Hepatocyte (in vitro differentiated cells): ENCODE measurements around the gene MOBP. TPM values are rescaled to one million over a fixed set of nuclear protein-coding genes. Genes with fewer than 3 reads are reported as not detected.

ENCODE experiments used
- DNase-seq: peaks from one replicate; pipeline ENCODE4 v3.0.0-alpha.2; 2016; ENCODE audit warnings: low spot score
- H2AFZ ChIP-seq: fragments of 200-600 bp; sonication (generic); 2 replicates; pipeline ENCODE4 v1.6.0; 2016; ENCODE audit warnings: antibody characterized with exemption, mild to moderate bottlenecking
- H3K27ac ChIP-seq: fragments of 200-600 bp; sonication (generic); 2 replicates; pipeline ENCODE4 v1.5.1; 2016; ENCODE audit warnings: mild to moderate bottlenecking
- H3K27me3 ChIP-seq: fragments of 200-600 bp; sonication (generic); 2 replicates; pipeline ENCODE4 v1.6.1; 2016
- H3K36me3 ChIP-seq: fragments of 200-600 bp; sonication (generic); replicated peaks from 2 replicates; pipeline ENCODE4 v1.5.1; 2016; ENCODE audit warnings: low read depth; ENCODE audit not compliant: insufficient read depth
- H3K4me1 ChIP-seq: fragments of 200-600 bp; sonication (generic); 2 replicates; pipeline ENCODE4 v1.5.1; 2016; ENCODE audit warnings: mild to moderate bottlenecking, moderate library complexity; ENCODE audit not compliant: insufficient read depth
- H3K4me2 ChIP-seq: fragments of 200-600 bp; sonication (generic); 2 replicates; pipeline ENCODE4 v1.6.0; 2016
- H3K4me3 ChIP-seq: fragments of 200-600 bp; sonication (generic); 2 replicates; pipeline ENCODE4 v1.5.1; 2016; ENCODE audit warnings: mild to moderate bottlenecking
- H3K79me2 ChIP-seq: fragments of 200-600 bp; sonication (generic); 2 replicates; pipeline ENCODE4 v1.6.0; 2017; ENCODE audit warnings: mild to moderate bottlenecking
- H3K9me2 ChIP-seq: fragments of 200-600 bp; sonication (generic); replicated peaks from 2 replicates; pipeline ENCODE4 v1.6.0; 2017; ENCODE audit warnings: mild to moderate bottlenecking; ENCODE audit not compliant: insufficient read depth
- H3K9me3 ChIP-seq: fragments of 200-600 bp; sonication (generic); 2 replicates; pipeline ENCODE4 v1.5.1; 2016; ENCODE audit warnings: low read depth, mild to moderate bottlenecking
- H4K20me1 ChIP-seq: fragments of 200-600 bp; sonication (generic); 2 replicates; pipeline ENCODE4 v1.6.0; 2016; ENCODE audit warnings: mild to moderate bottlenecking; ENCODE audit not compliant: insufficient read depth, poor library complexity, severe bottlenecking
- CTCF ChIP-seq: fragments of 200-600 bp; sonication (generic); IDR thresholded peaks from 2 replicates; pipeline ENCODE4 v1.5.1; 2016; ENCODE audit warnings: antibody characterized with exemption, mild to moderate bottlenecking; ENCODE audit not compliant: poor library complexity
- EZH2 ChIP-seq: fragments of 200-600 bp; sonication (generic); IDR thresholded peaks from 2 replicates; pipeline ENCODE4 v1.6.1; 2016; ENCODE audit warnings: antibody characterized with exemption, mild to moderate bottlenecking, borderline replicate concordance
- EZH2phosphoT487 ChIP-seq: fragments of 200-600 bp; sonication (generic); IDR thresholded peaks from one replicate; pipeline ENCODE4 v1.6.1; 2018; ENCODE audit warnings: antibody characterized with exemption, mild to moderate bottlenecking, low read depth, moderate library complexity; ENCODE audit not compliant: unreplicated experiment, severe bottlenecking
- WGBS: methylation state at CpG from one replicate; pipeline ENCODE4 v1.1.6; 2016; ENCODE audit warnings: low lambda C conversion rate; ENCODE audit errors: missing lambda C conversion rate; 5-methylcytosine and 5-hydroxymethylcytosine counted together
- polyA plus RNA-seq: library from polyadenylated mRNA; unstranded; fragments of >200 nt; fragmentation: Nextera tagmentation; extraction: Ambion mirVana; gene quantifications from 2 replicates; pipeline ENCODE4 v1.2.1, GENCODE V29; 2016
- total RNA-seq: library from RNA; depleted of rRNA; stranded (reverse); fragments of >200 nt; gene quantifications from 2 replicates; pipeline ENCODE4 v1.2.3, GENCODE V29; 2014

Gene MOBP
- total and polyA plus RNA-seq, 2 experiments from 2014 or later: 0.10 to 0.17 TPM

DNA sequence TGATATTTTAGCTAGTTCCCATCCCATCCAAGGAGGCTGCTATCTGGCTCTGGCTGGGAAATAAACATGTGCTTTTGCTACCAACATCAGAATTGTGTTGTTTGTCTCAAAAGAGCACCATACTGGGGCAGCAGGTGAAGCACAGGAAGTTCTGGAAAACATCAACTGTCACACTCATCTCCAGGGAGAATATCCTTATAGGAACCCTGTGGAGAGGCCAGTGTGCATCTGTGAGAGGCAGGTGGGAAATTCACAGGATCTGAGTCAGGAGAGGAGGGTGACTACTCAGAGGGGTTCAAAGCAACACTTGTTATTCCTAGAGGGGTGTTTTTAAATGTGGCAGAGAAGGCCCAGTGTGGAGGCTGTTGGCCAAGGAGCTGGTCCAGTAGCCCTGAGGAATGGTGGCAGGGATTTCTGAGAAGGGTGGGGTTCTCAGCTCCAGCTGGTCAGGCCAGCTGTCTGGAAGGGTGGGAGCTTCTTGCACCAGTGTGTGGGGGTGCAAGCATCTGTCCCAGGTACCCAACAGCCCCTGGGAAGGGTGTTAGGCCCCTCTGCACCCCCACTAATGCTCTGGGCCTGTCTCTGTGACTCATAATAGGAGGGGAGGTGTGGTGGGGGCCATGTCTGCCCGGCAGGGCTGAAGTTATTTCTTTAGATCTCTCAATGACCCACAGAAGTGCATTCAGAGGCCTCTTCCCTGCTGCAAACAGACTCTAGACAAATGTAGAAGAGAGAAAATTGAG, 32.3 kb upstream of the MOBP start:
- H2AFZ ChIP-seq: no peak overlapping the region

GRCh38 chr3:39438880-39439279, 28.6 kb upstream of the MOBP start:
- Histone ChIP-seq H4K20me1 (no peaks in the 10 kb centered on the region), H3K4me2 (no peak overlapping the region), H3K27me3 (no peaks in the 10 kb centered on the region), H3K27ac (no peak overlapping the region), H3K9me2 (no peaks in the 10 kb centered on the region), H3K9me3 (no peaks in the 10 kb centered on the region), H3K4me3 (no peak overlapping the region), H2AFZ (no peak overlapping the region), H3K79me2 (no peaks in the 10 kb centered on the region), H3K4me1 (no peaks in the 10 kb centered on the region), H3K36me3 (no peaks in the 10 kb centered on the region)
- DNase-seq: no peak
- TF ChIP-seq EZH2 (no peak), CTCF (no peak), EZH2phosphoT487 (no peak)
- WGBS: 61% methylated on average over 4 of the region's 4 CpGs

More for the DNA sequence above, 32.3 kb upstream of the MOBP start:
- Histone ChIP-seq H3K79me2 (no peaks in the 10 kb centered on the region), H3K4me3 (no peak overlapping the region), H3K9me2 (no peaks in the 10 kb centered on the region), H3K9me3 (no peaks in the 10 kb centered on the region), H4K20me1 (no peaks in the 10 kb centered on the region), H3K4me2 (no peak overlapping the region), H3K27ac (no peak overlapping the region), H3K27me3 (no peaks in the 10 kb centered on the region), H3K4me1 (no peaks in the 10 kb centered on the region), H3K36me3 (no peaks in the 10 kb centered on the region)
- DNase-seq: no peak
- 69% methylated on average over 1 of the region's 1 CpG for WGBS
- TF ChIP-seq EZH2phosphoT487 (no peak), EZH2 (no peak), CTCF (no peak)

DNA sequence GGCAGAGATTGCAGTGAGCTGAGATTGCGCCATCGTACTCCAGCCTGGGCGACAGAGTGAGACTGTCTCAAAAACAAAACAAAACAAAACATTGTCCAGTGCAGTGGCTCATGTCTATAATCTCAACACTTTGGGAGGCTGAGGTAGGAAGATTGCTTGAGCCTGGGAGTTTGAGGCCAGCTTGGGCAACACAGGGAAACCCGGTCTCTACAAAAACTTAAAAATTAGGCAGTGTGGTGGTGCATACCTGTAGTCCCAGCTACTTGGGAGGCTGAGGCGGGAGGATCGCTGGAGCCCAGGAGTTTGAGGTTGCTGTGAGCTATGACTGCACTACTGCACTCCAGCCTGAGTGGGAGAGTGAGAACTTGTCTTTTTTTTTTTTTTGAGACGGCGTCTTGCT, 27.2 kb upstream of the MOBP start:
- H3K4me3 ChIP-seq: no peak overlapping the region
- H3K79me2 ChIP-seq: no peaks in the 10 kb centered on the region
- no peaks in the 10 kb centered on the region for H3K36me3 ChIP-seq
- H3K4me2 ChIP-seq: no peak overlapping the region
- no peaks in the 10 kb centered on the region for H3K9me2 ChIP-seq
- no peak for DNase-seq
- H3K27me3 ChIP-seq: no peaks in the 10 kb centered on the region
- no peak overlapping the region for H3K27ac ChIP-seq
- TF ChIP-seq CTCF (no peak), EZH2 (no peak), EZH2phosphoT487 (no peak)
- no peak overlapping the region for H2AFZ ChIP-seq
- no peaks in the 10 kb centered on the region for H3K9me3 ChIP-seq
- H4K20me1 ChIP-seq: no peaks in the 10 kb centered on the region
- WGBS: 96% methylated on average over 5 of the region's 8 CpGs
- no peaks in the 10 kb centered on the region for H3K4me1 ChIP-seq
